T-helper 22 cell (primary cell): ENCODE results near the gene ITPK1.
A peak's percentile ranks its signal among the peaks of the same experiment; 100 is the strongest.
"Not testable (repeated sequence)": the region's sequence is repeated elsewhere in the genome, so short reads cannot be mapped to it uniquely, and the experiment has no call there.

Experiments used
- DNase-seq: peaks from one replicate; pipeline ENCODE4 v3.0.0-alpha.2; 2020; ENCODE audit warnings: low read depth

ITPK1 gene

GRCh38 chr14:93131257-93131820, 15.6 kb upstream of the ITPK1 start:
- not testable (repeated sequence) for DNase-seq

GRCh38 chr14:93128725-93129459, 13.2 kb upstream of the ITPK1 start:
- DNase-seq = no peak

GRCh38 chr14:93126111-93126510, 10.4 kb upstream of the ITPK1 start:
- no peak for DNase-seq

GRCh38 chr14:93122826-93123225, 7.1 kb upstream of the ITPK1 start:
- no peak for DNase-seq

- DNase-seq = no peak
Measured at GRCh38 chr14:93121030-93121834, 5.5 kb upstream of the ITPK1 start.

- DNase-seq = no peak
Measured at GRCh38 chr14:93120517-93120916, 4.8 kb upstream of the ITPK1 start.

- DNase-seq = no peak
Measured at GRCh38 chr14:93116676-93117200, 1.0 kb upstream of the ITPK1 start.

GRCh38 chr14:93115069-93115820, 480 bp downstream of the ITPK1 start:
- peak; percentile 75 for DNase-seq

- DNase-seq = no peak
Measured at GRCh38 chr14:93114713-93115068, 1.0 kb downstream of the ITPK1 start.

GRCh38 chr14:93114068-93114710, 1.5 kb downstream of the ITPK1 start:
- DNase-seq = no peak

GRCh38 chr14:93113678-93114067, 2.1 kb downstream of the ITPK1 start:
- DNase-seq = no peak

GRCh38 chr14:93112891-93113677, 2.6 kb downstream of the ITPK1 start:
- peak; percentile 46 for DNase-seq

- not testable (repeated sequence) for DNase-seq
Measured at GRCh38 chr14:93111541-93111940, 4.2 kb downstream of the ITPK1 start.

GRCh38 chr14:93110856-93111419, 4.8 kb downstream of the ITPK1 start:
- DNase-seq = no peak

GRCh38 chr14:93109572-93110481, 5.9 kb downstream of the ITPK1 start:
- DNase-seq = no peak

- no peak for DNase-seq
Measured at GRCh38 chr14:93108105-93108504, 7.6 kb downstream of the ITPK1 start.

GRCh38 chr14:93107453-93107852, 8.3 kb downstream of the ITPK1 start:
- no peak for DNase-seq

- no peak for DNase-seq
Measured at GRCh38 chr14:93106541-93107156, 9.1 kb downstream of the ITPK1 start.

- not testable (repeated sequence) for DNase-seq
Measured at GRCh38 chr14:93105856-93106255, 9.9 kb downstream of the ITPK1 start.
